ENCODE measurements around the gene CDC42EP5.
"Not testable (repeated sequence)": the region's sequence is repeated elsewhere in the genome, so short reads cannot be mapped to it uniquely, and the experiment has no call there.

Gene CDC42EP5

DNA sequence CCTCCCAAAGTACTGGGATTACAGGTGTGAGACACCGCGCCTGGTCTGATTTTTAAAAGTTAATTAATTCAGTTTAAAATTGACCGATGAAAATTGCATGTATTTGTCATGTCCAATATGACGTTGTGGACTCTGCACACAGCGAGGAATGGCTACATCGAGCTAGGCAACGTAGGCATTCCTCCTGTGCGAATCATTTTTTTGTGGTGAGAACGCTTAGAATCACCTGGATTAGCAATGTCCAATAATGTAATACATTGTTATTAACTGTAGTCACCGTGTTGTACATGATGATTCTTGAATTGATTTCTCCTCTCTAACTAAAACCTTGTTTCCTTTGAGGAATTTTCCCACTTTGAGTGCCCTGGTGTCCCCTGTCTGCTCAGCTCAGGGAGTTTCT is 33.0 kb upstream of the CDC42EP5 start:
- H3K4me3 ChIP-seq (replicated peaks; ENCODE audit: insufficient read depth, low read length), result no peak overlapping the region
- TF ChIP-seq POLR2AphosphoS5 (IDR thresholded peaks at IDR 0.05; ENCODE audit: low read depth) (no peak), SPI1 (IDR thresholded peaks at IDR 0.05; ENCODE audit: borderline replicate concordance, low read depth) (no peak), GABPA (IDR thresholded peaks at IDR 0.05; ENCODE audit: low read depth) (no peak)
- TF ChIP-seq, protein P1, sequence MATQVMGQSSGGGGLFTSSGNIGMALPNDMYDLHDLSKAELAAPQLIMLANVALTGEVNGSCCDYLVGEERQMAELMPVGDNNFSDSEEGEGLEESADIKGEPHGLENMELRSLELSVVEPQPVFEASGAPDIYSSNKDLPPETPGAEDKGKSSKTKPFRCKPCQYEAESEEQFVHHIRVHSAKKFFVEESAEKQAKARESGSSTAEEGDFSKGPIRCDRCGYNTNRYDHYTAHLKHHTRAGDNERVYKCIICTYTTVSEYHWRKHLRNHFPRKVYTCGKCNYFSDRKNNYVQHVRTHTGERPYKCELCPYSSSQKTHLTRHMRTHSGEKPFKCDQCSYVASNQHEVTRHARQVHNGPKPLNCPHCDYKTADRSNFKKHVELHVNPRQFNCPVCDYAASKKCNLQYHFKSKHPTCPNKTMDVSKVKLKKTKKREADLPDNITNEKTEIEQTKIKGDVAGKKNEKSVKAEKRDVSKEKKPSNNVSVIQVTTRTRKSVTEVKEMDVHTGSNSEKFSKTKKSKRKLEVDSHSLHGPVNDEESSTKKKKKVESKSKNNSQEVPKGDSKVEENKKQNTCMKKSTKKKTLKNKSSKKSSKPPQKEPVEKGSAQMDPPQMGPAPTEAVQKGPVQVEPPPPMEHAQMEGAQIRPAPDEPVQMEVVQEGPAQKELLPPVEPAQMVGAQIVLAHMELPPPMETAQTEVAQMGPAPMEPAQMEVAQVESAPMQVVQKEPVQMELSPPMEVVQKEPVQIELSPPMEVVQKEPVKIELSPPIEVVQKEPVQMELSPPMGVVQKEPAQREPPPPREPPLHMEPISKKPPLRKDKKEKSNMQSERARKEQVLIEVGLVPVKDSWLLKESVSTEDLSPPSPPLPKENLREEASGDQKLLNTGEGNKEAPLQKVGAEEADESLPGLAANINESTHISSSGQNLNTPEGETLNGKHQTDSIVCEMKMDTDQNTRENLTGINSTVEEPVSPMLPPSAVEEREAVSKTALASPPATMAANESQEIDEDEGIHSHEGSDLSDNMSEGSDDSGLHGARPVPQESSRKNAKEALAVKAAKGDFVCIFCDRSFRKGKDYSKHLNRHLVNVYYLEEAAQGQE (IDR thresholded peaks at IDR 0.05; ENCODE audit: insufficient replicate concordance, low read depth), result no peak
- TF ChIP-seq, protein P2, sequence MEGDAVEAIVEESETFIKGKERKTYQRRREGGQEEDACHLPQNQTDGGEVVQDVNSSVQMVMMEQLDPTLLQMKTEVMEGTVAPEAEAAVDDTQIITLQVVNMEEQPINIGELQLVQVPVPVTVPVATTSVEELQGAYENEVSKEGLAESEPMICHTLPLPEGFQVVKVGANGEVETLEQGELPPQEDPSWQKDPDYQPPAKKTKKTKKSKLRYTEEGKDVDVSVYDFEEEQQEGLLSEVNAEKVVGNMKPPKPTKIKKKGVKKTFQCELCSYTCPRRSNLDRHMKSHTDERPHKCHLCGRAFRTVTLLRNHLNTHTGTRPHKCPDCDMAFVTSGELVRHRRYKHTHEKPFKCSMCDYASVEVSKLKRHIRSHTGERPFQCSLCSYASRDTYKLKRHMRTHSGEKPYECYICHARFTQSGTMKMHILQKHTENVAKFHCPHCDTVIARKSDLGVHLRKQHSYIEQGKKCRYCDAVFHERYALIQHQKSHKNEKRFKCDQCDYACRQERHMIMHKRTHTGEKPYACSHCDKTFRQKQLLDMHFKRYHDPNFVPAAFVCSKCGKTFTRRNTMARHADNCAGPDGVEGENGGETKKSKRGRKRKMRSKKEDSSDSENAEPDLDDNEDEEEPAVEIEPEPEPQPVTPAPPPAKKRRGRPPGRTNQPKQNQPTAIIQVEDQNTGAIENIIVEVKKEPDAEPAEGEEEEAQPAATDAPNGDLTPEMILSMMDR (IDR thresholded peaks at IDR 0.05; ENCODE audit: insufficient read depth, low read length), result no peak
- H3K27ac ChIP-seq (replicated peaks), result no peak overlapping the region
- H3K27me3 ChIP-seq (ENCODE audit: insufficient read depth, poor library complexity, severe bottlenecking), result peaks cover 9% of the 10 kb centered on the region
- no peak for DNase-seq (ENCODE audit: low read depth in 1 of 2, low spot score in 1 of 2)

DNA sequence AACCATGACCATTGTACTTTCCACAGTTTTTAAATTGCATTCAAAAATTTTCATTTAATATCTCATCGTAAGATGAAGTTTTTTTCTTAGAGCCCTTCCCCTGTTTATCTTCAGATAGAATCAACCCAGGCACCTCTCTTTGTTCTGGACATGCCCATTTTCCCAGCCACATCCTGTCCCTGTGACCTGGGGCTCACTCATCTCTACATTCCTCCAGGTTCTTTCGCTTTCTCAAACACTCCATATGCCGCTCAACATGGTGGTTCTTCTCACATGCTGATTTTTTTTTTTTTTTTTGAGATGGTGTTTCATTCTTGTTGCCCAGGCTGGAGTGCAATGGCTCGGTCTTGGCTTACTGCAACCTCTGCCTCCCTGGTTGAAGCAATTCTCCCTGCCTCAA is 32.4 kb upstream of the CDC42EP5 start:
- not testable (repeated sequence) for DNase-seq (ENCODE audit: low read depth in 1 of 2, low spot score in 1 of 2); H3K4me3 ChIP-seq (replicated peaks; ENCODE audit: insufficient read depth, low read length)

DNA sequence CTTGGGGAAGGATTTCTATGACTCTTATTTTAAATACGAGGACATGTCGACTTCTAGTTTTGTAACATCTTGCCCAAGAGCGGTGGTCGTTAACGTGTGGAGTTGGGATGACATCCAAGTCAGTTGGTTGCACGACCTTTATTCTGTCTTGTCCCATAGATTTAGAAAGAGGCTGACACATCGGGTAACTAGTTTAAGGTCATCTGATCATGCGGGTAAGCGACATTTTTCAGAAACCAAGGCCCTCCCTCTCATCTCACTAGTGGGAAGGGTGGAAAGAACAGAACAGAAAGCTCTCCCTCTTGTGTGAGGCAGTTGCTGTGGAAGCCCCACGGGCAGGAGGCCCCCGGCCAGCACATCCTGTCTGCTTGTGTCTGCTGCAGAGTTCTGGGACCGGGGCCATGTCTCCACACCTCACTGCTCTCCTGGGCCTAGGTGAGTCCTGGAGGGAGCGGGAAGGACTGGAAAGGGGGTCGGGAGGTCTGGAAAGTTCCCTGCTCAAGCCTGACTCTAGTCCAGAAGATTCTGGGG is 29.5 kb upstream of the CDC42EP5 start, which contains the start of gene LAIR2:
Gene LAIR2 (plus strand): TSS at position 314 of the 531 bp plus-strand sequence. CDS start 88 bp downstream, at position 402.
- Histone ChIP-seq H3K27me3 (ENCODE audit: insufficient read depth, poor library complexity, severe bottlenecking) (peaks cover 13% of the 10 kb centered on the region), H3K27ac (replicated peaks) (no peak within 1 kb of the TSS), H3K4me3 (replicated peaks; ENCODE audit: insufficient read depth, low read length) (peak within 1 kb of the TSS; percentile 14)
- TF ChIP-seq, protein P1 (IDR thresholded peaks at IDR 0.05; ENCODE audit: insufficient replicate concordance, low read depth), result no peak
- no peak for TF ChIP-seq SPI1 (IDR thresholded peaks at IDR 0.05; ENCODE audit: borderline replicate concordance, low read depth)
- TF ChIP-seq, protein P2 (IDR thresholded peaks at IDR 0.05; ENCODE audit: insufficient read depth, low read length), result no peak
- TF ChIP-seq POLR2AphosphoS5 (IDR thresholded peaks at IDR 0.05; ENCODE audit: low read depth), result no peak
- no peak for TF ChIP-seq GABPA (IDR thresholded peaks at IDR 0.05; ENCODE audit: low read depth)
- DNase-seq (ENCODE audit: low read depth in 1 of 2, low spot score in 1 of 2), result no peak

More for the DNA sequence above, 32.4 kb upstream of the CDC42EP5 start:
- not testable (repeated sequence) for H3K27ac ChIP-seq (replicated peaks); H3K27me3 ChIP-seq (ENCODE audit: insufficient read depth, poor library complexity, severe bottlenecking)

GRCh38 chr19:54498451-54498772 is 25.3 kb upstream of the CDC42EP5 start:
- H3K27ac ChIP-seq (replicated peaks); H3K27me3 ChIP-seq (ENCODE audit: insufficient read depth, poor library complexity, severe bottlenecking): not testable (repeated sequence)
- peak overlapping the region; percentile 22 for H3K4me3 ChIP-seq (replicated peaks; ENCODE audit: insufficient read depth, low read length)
- DNase-seq (ENCODE audit: low read depth in 1 of 2, low spot score in 1 of 2), result peak; percentile 30 to 32

GRCh38 chr19:54497747-54498450 is 24.8 kb upstream of the CDC42EP5 start:
- H3K27me3 ChIP-seq (ENCODE audit: insufficient read depth, poor library complexity, severe bottlenecking), result not testable (repeated sequence)
- peak in 1 of 2 experiments; percentile 14 for DNase-seq (ENCODE audit: low read depth in 1 of 2, low spot score in 1 of 2)

DNA sequence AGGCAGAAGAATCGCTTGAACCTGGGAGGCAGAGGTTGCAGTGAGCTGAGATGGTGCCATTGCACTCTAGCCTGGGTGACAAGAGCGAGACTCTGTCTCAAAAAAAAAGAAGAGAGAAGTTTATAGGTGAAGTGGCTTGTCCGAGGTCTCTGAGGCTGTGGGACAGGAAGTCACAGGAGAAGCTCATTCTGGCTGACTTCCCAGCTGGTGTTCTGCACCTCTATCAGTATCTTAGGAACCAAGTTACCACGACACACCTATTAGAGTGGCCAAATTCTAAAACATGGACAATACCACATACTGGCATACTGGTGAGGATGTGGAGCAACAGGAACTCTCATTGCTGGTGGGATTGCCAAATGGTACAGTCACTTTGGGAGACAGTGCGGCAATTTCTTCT is 22.2 kb upstream of the CDC42EP5 start:
- not testable (repeated sequence) for H3K27me3 ChIP-seq (ENCODE audit: insufficient read depth, poor library complexity, severe bottlenecking); DNase-seq (ENCODE audit: low read depth in 1 of 2, low spot score in 1 of 2); H3K4me3 ChIP-seq (replicated peaks; ENCODE audit: insufficient read depth, low read length)

More at GRCh38 chr19:54497747-54498450, 24.8 kb upstream of the CDC42EP5 start:
- peak overlapping the region; percentile 22 for H3K4me3 ChIP-seq (replicated peaks; ENCODE audit: insufficient read depth, low read length)
- H3K27ac ChIP-seq (replicated peaks), result not testable (repeated sequence)
- 0 out of 2 replicates have a peak, but pooled peaks have one; percentile 25 for TF ChIP-seq POLR2AphosphoS5 (IDR thresholded peaks at IDR 0.05; ENCODE audit: low read depth)

More for the DNA sequence above, 22.2 kb upstream of the CDC42EP5 start:
- not testable (repeated sequence) for H3K27ac ChIP-seq (replicated peaks)

Data from HL-60 (cell line).